Heart left ventricle (tissue), 16 donors: ENCODE measurements around the gene KREMEN1. TPM values are rescaled to one million over a fixed set of nuclear protein-coding genes. Genes with fewer than 3 reads are reported as not detected.
A peak's percentile ranks its signal among the peaks of the same experiment; 100 is the strongest.

ENCODE experiments used
- ATAC-seq, 4 donors: fragments of 200-7000 bp; cut with Tn5 transposase; one replicate each; pipeline ENCODE4 v1.9.1; 2020 to 2022; ENCODE audit warnings: moderate library complexity in 4 of 4, mild to moderate bottlenecking in 3 of 4, moderate number of reproducible peaks in 1 of 4
- DNase-seq, 5 donors: peaks; one replicate each; pipeline ENCODE4 v3.0.0-alpha.2; 2020
- H3K27ac ChIP-seq, 12 donors: fragments of 200-600 bp; sonication (generic) in 4 of 12; one replicate each; pipeline versions ENCODE4 v1.5.0 to v1.8.0; 2016 to 2022; ENCODE audit warnings: mild to moderate bottlenecking in 2 of 12
- H3K27me3 ChIP-seq, 9 donors: fragments of 200-600 bp; sonication (generic) in 2 of 9; one replicate each; pipeline versions ENCODE4 v1.5.1 to v1.8.0; 2016 to 2022; ENCODE audit warnings: mild to moderate bottlenecking in 3 of 9
- H3K36me3 ChIP-seq, 9 donors: fragments of 200-600 bp; sonication (generic) in 2 of 9; one replicate each; pipeline versions ENCODE4 v1.5.0 to v1.8.0; 2018 to 2022; ENCODE audit warnings: mild to moderate bottlenecking in 2 of 9
- H3K4me1 ChIP-seq, 12 donors: fragments of 200-600 bp; sonication (generic) in 4 of 12; one replicate each; pipeline versions ENCODE4 v1.5.0 to v1.8.0; 2016 to 2022; ENCODE audit warnings: mild to moderate bottlenecking in 3 of 12
- H3K4me3 ChIP-seq, 12 donors: fragments of 200-600 bp; sonication (generic) in 4 of 12; one replicate each; pipeline versions ENCODE4 v1.5.0 to v1.8.0; 2017 to 2022; ENCODE audit warnings: mild to moderate bottlenecking in 9 of 12, moderate library complexity in 4 of 12
- H3K9me3 ChIP-seq, 12 donors: fragments of 200-600 bp; sonication (generic) in 4 of 12; one replicate each; pipeline versions ENCODE4 v1.5.0 to v1.8.0; 2016 to 2022; ENCODE audit warnings: mild to moderate bottlenecking in 1 of 12
- POLR2A ChIP-seq, 2 donors: fragments of 450-650 bp; IDR thresholded peaks; one replicate each; pipeline ENCODE4 v1.6.1; 2017; ENCODE audit warnings: antibody characterized with exemption in 2 of 2, mild to moderate bottlenecking in 2 of 2, moderate library complexity in 2 of 2
- WGBS, 4 donors: extraction: QIAGEN DNeasy Blood & Tissue Kit in 2 of 4; methylation state at CpG; one replicate each; pipeline versions ENCODE4 v1.1.5 to v1.1.7; 2013 to 2018; 5-methylcytosine and 5-hydroxymethylcytosine counted together
- intact Hi-C, 10 donors: fragments of 100-400 bp; cut with DNase I; formaldehyde crosslinking; loops; one replicate each; pipeline versions ENCODE4 v1.11.1 to v1.14.2; 2022
- polyA plus RNA-seq, 2 donors: library from polyadenylated mRNA; stranded (reverse); fragments of 200-250 nt; gene quantifications; one replicate each; pipeline ENCODE4 v1.2.3, GENCODE V29; 2013
- total RNA-seq, 9 donors: library from RNA; depleted of rRNA in 2 of 9; stranded (reverse); fragments of >200 nt in 2 of 9; fragmentation: NEBNext Ultra II Directional in 3 of 9; extraction: Animal tissue kit (Norgen Biotek cat#: 25700) in 3 of 9; gene quantifications; one replicate each; pipeline versions ENCODE4 v1.1.0 to v1.2.4, GENCODE V29; 2016 to 2023
- TF ChIP-seq, protein P1 (sequence below), 12 donors: fragments of 200-600 bp; sonication (generic) in 4 of 12; IDR thresholded peaks; one replicate each; pipeline versions ENCODE4 v1.5.0 to v1.8.0; 2018 to 2022; ENCODE audit warnings: antibody characterized with exemption in 12 of 12, mild to moderate bottlenecking in 5 of 12
- donor health status: ischemic (EF 13 %, LVEDD 7.1; RV severe dilation, severe dysfunction).
- donor health status: healthy with polysubstance abuse.
- donor health status: DM: no; HTN: yes; CAD: no.
- donor health status: DM: no; HTN: no; CAD: no.
- donor health status: ischemic (EF 25% LVEDD 6.9; RV normal size, moderate dysfunction).
- donor health status: ischemic (EF 25% LVEDD 5.7; RV mildly dilated, moderate dysfunction).
- donor health status: healthy.
- donor health status: DM: yes; HTN: yes; CAD: no.
- donor health status: ischemic (EF 35%, LVEDD 5.7; RV mildly dilated, moderate dysfunction).
- donor health status: nonischemic (EF 11% LVEDD 7.7; RV severe dilation, severe dysfunction).
- donor health status: DM: yes; HTN: yes; CAD: no.
- donor health status: PGD.
- donor health status: ischemic (EF 29% LVEDD 5.4; RV normal size, mild dysfunction).
- donor health status: nonischemic (EF 23%, LVEDD 6.1; RV moderate dilation, normal function).

KREMEN1 gene
- total and polyA plus RNA-seq, 11 donors: 24.3 to 67.8 (median 36.4) TPM

DNA sequence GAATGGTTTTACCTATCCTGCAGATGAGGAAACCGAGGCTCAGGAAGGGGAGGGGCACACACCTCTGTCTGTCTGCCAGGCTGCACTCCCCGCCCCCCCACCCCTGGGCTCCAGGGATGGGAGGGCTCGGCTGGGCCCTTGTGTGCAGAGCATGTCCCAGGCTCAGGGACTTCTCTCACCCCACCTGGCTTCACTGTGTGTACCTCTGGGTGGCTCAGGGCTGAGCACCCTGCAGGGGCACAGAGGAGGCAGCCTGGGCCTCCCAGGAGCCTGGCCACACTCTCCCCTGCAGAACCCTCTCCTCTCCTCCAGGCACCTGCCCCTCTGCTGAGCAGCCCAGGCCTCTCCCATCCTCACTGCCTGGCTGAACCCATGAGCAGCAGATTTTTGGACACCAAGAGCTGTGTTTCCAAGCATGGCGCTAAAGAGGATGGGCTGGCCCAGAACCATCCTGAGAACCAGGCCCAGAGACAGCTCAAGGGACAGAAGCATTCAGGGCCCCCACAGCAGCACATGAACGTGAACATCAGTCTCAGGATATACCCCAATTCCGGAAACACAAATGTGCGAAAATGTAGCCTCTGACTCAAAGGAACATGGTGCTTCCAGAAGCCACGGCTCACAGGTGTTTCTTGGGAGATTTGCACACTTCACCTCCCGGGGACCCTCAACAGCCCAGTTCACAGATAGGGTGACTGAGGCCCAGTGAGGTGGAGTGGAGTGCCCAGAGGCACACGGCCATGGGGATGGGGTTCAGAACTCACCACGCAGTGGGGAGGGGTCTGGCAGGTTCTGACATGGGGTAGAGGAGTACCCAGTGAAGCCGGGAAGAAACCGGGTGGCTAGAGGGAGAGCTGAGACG lies 143.4 kb downstream of the KREMEN1 start:
- DNase-seq: no peak
- TF ChIP-seq POLR2A (IDR thresholded peaks at IDR 0.05): no peak
- TF ChIP-seq, protein P1, sequence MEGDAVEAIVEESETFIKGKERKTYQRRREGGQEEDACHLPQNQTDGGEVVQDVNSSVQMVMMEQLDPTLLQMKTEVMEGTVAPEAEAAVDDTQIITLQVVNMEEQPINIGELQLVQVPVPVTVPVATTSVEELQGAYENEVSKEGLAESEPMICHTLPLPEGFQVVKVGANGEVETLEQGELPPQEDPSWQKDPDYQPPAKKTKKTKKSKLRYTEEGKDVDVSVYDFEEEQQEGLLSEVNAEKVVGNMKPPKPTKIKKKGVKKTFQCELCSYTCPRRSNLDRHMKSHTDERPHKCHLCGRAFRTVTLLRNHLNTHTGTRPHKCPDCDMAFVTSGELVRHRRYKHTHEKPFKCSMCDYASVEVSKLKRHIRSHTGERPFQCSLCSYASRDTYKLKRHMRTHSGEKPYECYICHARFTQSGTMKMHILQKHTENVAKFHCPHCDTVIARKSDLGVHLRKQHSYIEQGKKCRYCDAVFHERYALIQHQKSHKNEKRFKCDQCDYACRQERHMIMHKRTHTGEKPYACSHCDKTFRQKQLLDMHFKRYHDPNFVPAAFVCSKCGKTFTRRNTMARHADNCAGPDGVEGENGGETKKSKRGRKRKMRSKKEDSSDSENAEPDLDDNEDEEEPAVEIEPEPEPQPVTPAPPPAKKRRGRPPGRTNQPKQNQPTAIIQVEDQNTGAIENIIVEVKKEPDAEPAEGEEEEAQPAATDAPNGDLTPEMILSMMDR (IDR thresholded peaks at IDR 0.05): no peak
- Histone ChIP-seq H3K4me1 (no peaks in the 10 kb centered on the region), H3K36me3 (no peaks in the 10 kb centered on the region), H3K27me3 (no peaks in the 10 kb centered on the region), H3K27ac (no peak overlapping the region), H3K9me3 (no peaks in the 10 kb centered on the region), H3K4me3 (no peak overlapping the region)
- ATAC-seq: no peak
- intact Hi-C loops: no loop called here
- WGBS, 4 donors: 85 to 89% (median 87%) methylated on average over 12 to 14 of the region's 14 CpGs

DNA sequence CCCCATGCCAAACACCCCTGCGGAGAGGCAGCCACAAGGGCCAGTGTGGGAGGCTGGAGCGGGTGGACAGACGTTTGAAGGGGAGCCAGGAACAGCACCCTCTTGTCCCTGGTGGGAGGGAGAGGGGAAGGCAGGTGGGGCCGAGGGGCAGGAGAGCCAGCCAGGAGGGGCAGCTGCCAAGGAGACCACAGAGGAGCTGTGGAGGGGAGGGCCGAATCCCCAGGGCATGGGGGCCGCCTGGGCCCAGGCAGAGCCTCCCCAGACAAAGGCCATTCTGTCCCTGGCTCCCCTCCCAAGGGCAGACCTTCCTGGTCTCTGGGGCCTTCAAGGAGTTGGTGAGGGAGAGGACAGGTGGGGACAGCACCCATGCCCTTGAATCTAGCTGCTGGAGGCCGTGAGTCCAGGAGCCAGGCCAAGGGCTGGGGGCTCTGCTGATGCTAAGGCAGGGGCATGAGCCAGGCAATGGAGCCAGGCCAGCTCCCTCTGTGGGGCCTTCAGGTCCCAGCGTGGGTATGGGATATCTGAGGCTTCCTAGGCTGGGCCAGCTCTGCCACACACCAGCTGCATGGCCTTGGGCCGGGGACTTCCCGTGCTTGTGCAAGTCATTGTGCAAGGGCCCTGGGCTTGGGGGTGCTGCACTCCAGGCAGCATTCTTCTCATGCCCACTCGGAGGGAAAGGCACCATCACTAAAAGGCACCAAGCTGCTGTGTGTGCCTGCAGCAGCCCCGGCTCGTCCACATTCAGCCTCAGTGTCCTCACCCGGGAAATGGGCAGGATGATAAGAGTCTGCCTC lies 144.2 kb downstream of the KREMEN1 start:
- ATAC-seq (peak in 2 of 4 donors; percentile 29 to 35), DNase-seq (no peak)
- Histone ChIP-seq H3K4me3 (no peak overlapping the region), H3K27ac (no peak overlapping the region), H3K4me1 (no peaks in the 10 kb centered on the region), H3K9me3 (no peaks in the 10 kb centered on the region), H3K36me3 (no peaks in the 10 kb centered on the region), H3K27me3 (no peaks in the 10 kb centered on the region)
- TF ChIP-seq POLR2A (IDR thresholded peaks at IDR 0.05): no peak
- TF ChIP-seq, protein P1 (IDR thresholded peaks at IDR 0.05): no peak
- WGBS, 4 donors: 83 to 90% (median 86%) methylated on average over 11 to 14 of the region's 14 CpGs
- intact Hi-C loops: no loop called here

Other genes with a start within 250 kb of the KREMEN1 start
- 1 to 10 TPM; 5.3 to 9.2 (median 7.3) TPM for gene ZNRF3, start 189.5 kb upstream of the KREMEN1 start, total RNA-seq
- 1 to 10 TPM; 1.8 to 6.2 TPM for gene ZNRF3, start 189.5 kb upstream of the KREMEN1 start, polyA plus RNA-seq
- under 1 TPM in 1 of 9 donors, not detected in 8; 0.40 TPM for gene C22orf31, start 11.2 kb upstream of the KREMEN1 start, total RNA-seq
- not detected for gene C22orf31, start 11.2 kb upstream of the KREMEN1 start, polyA plus RNA-seq
- gene EMID1, start 132.9 kb downstream of the KREMEN1 start, total RNA-seq: 1 to 10 TPM in 2 of 9 donors, under 1 TPM in 6, not detected in 1; 0.16 to 1.5 (median 0.32) TPM
- gene EMID1, start 132.9 kb downstream of the KREMEN1 start, polyA plus RNA-seq: under 1 TPM in 1 of 2 donors, not detected in 1; 0.43 TPM
- gene RHBDD3, start 194.9 kb downstream of the KREMEN1 start, total RNA-seq: 10 to 100 TPM; 10.9 to 29.5 (median 12.6) TPM
- gene RHBDD3, start 194.9 kb downstream of the KREMEN1 start, polyA plus RNA-seq: 10 to 100 TPM; 17.2 to 18.8 TPM
- 100 to 1,000 TPM; 103 to 202 (median 138) TPM for gene EWSR1, start 195.2 kb downstream of the KREMEN1 start, total RNA-seq
- 100 to 1,000 TPM in 1 of 2 donors, 10 to 100 TPM in 1; 94.3 to 138 TPM for gene EWSR1, start 195.2 kb downstream of the KREMEN1 start, polyA plus RNA-seq
- 10 to 100 TPM; 12.0 to 46.6 (median 16.8) TPM for gene GAS2L1, start 233.6 kb downstream of the KREMEN1 start, total RNA-seq
- 10 to 100 TPM; 18.0 to 48.3 TPM for gene GAS2L1, start 233.6 kb downstream of the KREMEN1 start, polyA plus RNA-seq
- gene RASL10A, start 242.7 kb downstream of the KREMEN1 start, total RNA-seq: 1 to 10 TPM in 5 of 9 donors, under 1 TPM in 4; 0.29 to 5.8 (median 1.3) TPM
- 1 to 10 TPM in 1 of 2 donors, under 1 TPM in 1; 0.95 to 1.1 TPM for gene RASL10A, start 242.7 kb downstream of the KREMEN1 start, polyA plus RNA-seq